Omental fat pad (tissue), 4 donors: ENCODE results near the gene FRMPD2. TPM values are rescaled to one million over a fixed set of nuclear protein-coding genes. Genes with fewer than 3 reads are reported as not detected.
"Not testable (repeated sequence)": the region's sequence is repeated elsewhere in the genome, so short reads cannot be mapped to it uniquely, and the experiment has no call there.

Source experiments
- ATAC-seq: fragments of 150-250 bp; one replicate; pipeline ENCODE4 v1.9.1; 2016; ENCODE audit warnings: mild to moderate bottlenecking, moderate library complexity; ENCODE audit not compliant: low FRiP score
- DNase-seq: peaks from one replicate; pipeline ENCODE4 v3.0.0-alpha.2; 2019; ENCODE audit warnings: low spot score
- total RNA-seq, 4 donors: library from RNA; depleted of rRNA; stranded (reverse); fragments of >200 nt; gene quantifications; one replicate each; pipeline ENCODE4 v1.1.0, GENCODE V29; 2016
- TF ChIP-seq, protein P1 (sequence below), 3 donors: fragments of 450-650 bp; IDR thresholded peaks; one replicate each; pipeline ENCODE4 v1.5.1; 2016 to 2017; ENCODE audit warnings: antibody characterized with exemption in 3 of 3, mild to moderate bottlenecking in 3 of 3, moderate library complexity in 2 of 3

FRMPD2 gene
- total RNA-seq, 4 donors from 2014 or later = not detected

DNA sequence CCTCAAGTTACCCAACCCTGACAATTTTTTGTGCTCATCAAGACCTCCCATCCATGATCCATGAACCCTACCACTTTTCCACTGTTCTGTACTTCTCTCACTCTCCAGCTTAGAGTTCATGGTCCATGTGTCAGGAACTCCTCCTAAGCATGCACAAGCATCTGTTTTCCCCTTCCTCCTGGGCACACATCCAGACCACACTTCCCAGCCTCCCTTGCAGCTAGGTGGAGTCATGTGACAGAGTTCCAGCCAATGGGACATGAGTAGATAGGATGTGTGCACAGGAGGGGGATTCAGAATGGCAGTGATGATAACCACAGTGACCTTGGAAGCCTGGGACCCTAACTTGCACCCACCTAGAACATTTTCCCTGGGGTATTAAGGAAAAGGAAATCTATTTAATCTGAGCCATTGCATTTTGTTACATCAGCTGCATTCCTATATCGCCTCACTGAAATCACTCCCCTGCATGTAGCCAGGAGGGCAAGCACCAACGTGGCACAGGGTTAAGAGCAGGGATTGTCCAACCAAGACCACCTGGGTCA, 9.6 kb upstream of the FRMPD2 start:
- no peak for ATAC-seq
- no peak for DNase-seq
- TF ChIP-seq, protein P1, sequence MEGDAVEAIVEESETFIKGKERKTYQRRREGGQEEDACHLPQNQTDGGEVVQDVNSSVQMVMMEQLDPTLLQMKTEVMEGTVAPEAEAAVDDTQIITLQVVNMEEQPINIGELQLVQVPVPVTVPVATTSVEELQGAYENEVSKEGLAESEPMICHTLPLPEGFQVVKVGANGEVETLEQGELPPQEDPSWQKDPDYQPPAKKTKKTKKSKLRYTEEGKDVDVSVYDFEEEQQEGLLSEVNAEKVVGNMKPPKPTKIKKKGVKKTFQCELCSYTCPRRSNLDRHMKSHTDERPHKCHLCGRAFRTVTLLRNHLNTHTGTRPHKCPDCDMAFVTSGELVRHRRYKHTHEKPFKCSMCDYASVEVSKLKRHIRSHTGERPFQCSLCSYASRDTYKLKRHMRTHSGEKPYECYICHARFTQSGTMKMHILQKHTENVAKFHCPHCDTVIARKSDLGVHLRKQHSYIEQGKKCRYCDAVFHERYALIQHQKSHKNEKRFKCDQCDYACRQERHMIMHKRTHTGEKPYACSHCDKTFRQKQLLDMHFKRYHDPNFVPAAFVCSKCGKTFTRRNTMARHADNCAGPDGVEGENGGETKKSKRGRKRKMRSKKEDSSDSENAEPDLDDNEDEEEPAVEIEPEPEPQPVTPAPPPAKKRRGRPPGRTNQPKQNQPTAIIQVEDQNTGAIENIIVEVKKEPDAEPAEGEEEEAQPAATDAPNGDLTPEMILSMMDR (IDR thresholded peaks at IDR 0.05) = no peak

DNA sequence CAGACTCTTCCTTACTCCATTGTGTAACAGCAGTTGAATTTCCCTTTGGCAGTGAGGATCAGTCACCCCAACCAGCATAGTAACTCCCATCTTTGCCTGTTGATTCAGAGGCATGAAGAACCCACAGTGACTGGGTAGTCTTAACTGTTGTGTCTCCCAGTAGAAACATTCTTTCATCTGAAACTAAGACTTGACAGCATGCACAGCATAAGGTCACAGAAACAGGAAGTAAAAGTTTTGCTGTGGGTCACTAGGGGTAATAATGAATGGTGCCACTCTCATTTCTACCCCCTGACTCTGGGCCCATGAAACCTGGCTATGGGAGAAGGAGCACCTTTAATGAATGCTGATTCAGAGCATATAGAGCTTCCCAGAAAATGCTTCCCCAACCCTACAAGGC, 8.3 kb upstream of the FRMPD2 start:
- TF ChIP-seq, protein P1 (IDR thresholded peaks at IDR 0.05) = no peak
- ATAC-seq = no peak
- no peak for DNase-seq

DNA sequence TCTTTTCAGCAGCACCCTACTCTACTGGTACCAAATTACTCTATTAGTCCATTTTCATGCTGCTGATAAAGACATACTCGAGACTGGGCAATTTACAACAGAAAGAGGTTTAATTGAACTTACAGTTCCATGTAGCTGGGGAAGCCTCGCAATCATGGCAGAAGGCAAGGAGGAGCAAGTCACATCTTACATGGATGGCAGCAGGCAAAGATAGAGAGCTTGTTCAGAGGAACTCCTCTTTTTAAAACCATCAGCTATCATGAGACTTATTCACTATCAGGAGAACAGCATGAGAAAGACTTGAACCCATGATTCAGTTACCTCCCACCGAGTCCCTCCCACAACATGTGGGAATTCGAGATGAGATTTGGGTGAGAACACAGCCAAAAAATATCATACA, 7.2 kb upstream of the FRMPD2 start:
- DNase-seq, ATAC-seq: not testable (repeated sequence)

DNA sequence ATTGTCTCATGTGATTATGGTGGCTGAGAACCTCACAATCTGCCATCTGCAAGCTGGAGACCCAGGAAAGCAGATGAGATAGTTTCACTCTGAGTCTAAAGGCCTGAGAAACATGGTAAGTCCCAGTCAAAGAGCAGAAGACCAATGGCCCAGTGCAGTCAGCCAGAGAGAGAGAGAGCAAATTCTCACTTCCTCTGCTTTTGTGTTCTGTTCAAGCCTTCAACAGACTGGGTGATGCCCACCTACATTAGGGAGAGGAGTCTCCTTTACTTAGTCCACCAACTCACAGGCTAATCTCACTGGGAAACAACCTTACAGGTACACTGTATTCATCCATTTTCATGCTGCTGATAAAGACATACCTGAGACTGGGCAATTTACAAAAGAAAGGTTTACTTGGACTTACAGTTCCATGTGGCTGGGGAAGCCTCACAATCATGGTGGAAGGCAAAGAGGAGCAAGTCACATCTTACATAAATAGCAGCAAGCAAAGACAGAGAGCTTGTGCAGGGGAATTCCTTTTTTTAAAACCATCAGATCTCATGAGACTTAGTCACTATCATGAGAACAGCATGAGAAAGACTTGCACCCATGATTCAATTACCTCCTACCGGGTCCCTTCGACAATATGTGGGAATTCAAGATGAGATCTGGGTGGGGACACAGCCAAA, 4.7 kb upstream of the FRMPD2 start:
- no peak for ATAC-seq
- no peak for DNase-seq
- TF ChIP-seq, protein P1 (IDR thresholded peaks at IDR 0.05) = no peak

DNA sequence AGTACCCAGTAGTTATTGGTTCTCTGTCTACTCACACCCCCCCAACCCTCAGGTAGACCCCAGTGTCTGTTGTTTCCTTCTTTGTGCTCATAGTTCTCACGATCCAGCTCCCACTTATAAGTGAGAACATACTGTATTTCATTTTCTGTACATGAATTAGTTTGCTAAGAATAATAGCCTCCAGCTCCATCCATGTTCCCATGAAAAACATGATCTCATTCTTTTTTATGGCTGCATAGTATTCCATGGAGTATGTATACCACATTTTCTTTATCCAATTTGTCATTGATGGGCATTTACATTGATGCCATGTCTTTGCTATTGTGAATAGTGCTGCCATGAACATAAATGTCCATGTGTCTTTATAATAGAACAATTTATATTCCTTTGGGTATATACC, 2.6 kb upstream of the FRMPD2 start:
- DNase-seq (no peak), ATAC-seq (no peak)
- TF ChIP-seq, protein P1 (IDR thresholded peaks at IDR 0.05) = no peak

DNA sequence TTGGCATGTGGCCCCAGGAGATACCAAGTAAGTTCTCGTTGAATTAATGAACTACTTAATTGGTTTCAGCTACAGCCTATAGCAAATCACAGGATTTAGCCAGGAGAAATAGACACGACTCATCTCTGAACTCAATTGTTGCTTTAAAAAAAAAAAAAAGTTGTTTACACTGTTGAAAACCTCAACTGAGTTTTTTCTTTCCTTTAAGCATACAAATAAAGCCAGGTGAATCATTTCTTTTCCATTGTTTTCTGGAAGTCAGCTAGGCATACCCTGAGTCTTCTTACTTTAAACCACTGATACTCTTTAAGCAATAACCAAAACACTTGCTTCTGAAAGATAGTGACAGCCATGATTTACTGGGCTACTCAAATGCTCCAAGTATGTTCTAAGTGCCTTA, 755 bp downstream of the FRMPD2 start:
- DNase-seq (no peak), ATAC-seq (no peak)
- TF ChIP-seq, protein P1 (IDR thresholded peaks at IDR 0.05) = no peak

DNA sequence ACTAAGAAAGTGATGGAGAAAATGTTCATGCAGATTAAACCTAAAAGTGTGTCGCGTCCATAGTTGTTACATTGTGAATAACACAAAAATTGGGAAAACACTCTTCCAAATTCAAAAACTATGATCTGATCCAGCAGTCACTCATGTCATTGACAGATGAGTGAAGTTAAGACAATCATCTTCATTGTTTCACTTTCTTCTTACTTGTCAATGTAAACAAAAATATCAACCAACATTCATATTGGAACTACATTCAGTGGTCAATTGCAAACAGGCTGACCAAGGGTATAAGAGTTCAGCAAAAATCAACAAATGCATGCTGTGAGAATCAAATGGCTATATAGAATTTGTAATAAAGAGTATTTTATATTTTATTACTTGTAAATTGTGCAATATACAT, 1.8 kb downstream of the FRMPD2 start:
- DNase-seq (no peak), ATAC-seq (no peak)
- TF ChIP-seq, protein P1 (IDR thresholded peaks at IDR 0.05) = no peak
